ENCODE data around the gene IGFN1.

- no peak for TF ChIP-seq SRF (IDR thresholded peaks at IDR 0.05; ENCODE audit: low read depth, low read length)
- TF ChIP-seq POU5F1 (IDR thresholded peaks at IDR 0.05; ENCODE audit: low read depth, low read length) = no peak
- no peak for TF ChIP-seq MAX (IDR thresholded peaks at IDR 0.05)
- TF ChIP-seq POLR2AphosphoS5 (IDR thresholded peaks at IDR 0.05; ENCODE audit: low read depth, low read length) = no peak
- TF ChIP-seq NANOG (IDR thresholded peaks at IDR 0.05; ENCODE audit: insufficient read depth, low read depth, low read length, poor library complexity, severe bottlenecking) = no peak
- TF ChIP-seq CTCF (IDR thresholded peaks at IDR 0.05; ENCODE audit: control extremely low read depth in 1 of 3, insufficient read depth in 1 of 3, low read depth in 1 of 3, low read length in 3 of 3) = no peak
- no peak for TF ChIP-seq EZH2 (IDR thresholded peaks at IDR 0.05; ENCODE audit: low read depth, low read length, severe bottlenecking)
- TF ChIP-seq SIN3A (conservative IDR thresholded peaks at IDR 0.05 in 1 of 2, IDR thresholded peaks at IDR 0.05 in 1 of 2; ENCODE audit: low read depth in 1 of 2, low read length in 2 of 2) = no peak
- no peak for TF ChIP-seq JUND (IDR thresholded peaks at IDR 0.05; ENCODE audit: low read length)
Observed at GRCh38 chr1:201185527-201186128, 5.0 kb upstream of the IGFN1 start.

Measured in H1 (cell line).